Erythroblast (primary cell): Measurements from ENCODE around the gene EPS8.

ENCODE experiments used
- DNase-seq, 2 experiments: peaks; one replicate each; lab custom pipeline; 2025; lab: John Stamatoyannopoulos, UW
- GATA1 ChIP-seq: IDR thresholded peaks from 2 replicates; pipeline ENCODE4 v1.6.1; 2011; ENCODE audit warnings: low read depth, mild to moderate bottlenecking, control low read depth, low read length, moderate library complexity
- POLR2A ChIP-seq: IDR thresholded peaks from 2 replicates; pipeline ENCODE4 v1.6.1; 2011; ENCODE audit warnings: mild to moderate bottlenecking, low read length

Gene EPS8

DNA sequence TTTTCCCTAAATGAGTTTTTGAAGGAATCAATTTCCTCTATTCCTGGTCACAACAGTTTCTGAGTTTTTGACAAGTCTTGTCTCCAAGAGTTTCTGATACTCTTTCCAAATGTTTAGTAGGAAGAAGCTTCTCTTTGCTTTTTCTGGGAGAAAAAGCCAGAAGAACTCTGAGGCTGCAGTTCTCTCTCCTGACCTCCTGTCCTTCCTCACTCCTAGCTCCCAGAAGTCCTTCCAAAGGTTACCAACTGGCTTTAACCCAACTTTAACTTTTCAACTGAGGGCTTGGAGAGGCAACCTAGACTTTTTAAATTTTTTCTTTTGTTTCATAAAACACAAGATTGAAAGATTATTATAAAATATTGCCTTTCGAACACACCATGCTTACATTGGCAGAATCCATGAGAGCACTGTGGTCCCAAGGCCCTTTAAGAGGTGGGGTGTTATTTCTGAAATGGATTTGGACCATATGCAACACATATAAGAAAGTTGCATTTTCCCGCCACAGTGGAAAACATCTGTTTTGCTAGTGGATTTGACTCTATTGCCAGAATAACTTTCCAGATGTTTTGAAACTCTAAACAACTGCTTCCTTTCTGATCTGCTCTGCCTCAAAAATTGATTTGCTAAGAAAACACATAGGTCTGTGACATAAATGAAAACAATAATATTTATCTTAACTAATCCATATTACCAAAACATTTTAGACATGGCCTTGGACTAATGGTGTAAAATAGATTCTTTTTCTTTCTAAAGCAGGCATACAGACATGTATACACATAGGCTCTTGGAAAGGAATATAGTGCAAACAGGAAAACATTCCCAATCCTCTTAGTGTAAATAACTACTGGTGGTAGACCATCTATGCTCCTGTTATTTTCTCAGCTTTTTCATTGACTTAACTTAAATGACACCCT, 22.3 kb upstream of the EPS8 start:
- TF ChIP-seq GATA1 (no peak), POLR2A (no peak)
- DNase-seq: no peak

DNA sequence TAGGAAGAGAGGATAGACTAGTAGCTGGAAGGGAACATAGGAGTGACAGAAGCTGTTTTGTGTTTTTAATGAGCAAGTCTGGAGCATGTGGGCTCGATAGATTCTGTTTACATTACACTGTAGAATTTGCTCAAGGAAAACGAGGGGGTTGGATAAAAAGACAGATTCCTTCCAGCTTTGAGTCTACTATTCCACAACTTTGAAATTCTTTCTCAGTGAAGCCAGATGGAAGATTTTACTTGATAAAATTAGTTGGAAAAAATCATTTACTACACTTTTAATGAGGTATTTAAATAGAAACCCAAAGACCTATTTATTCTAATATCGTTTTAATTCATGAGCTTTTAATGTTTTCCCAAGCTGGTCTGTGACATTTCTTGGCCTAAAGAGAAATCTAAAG, 19.5 kb upstream of the EPS8 start:
- no peak for TF ChIP-seq GATA1
- TF ChIP-seq POLR2A: no peak
- no peak for DNase-seq

DNA sequence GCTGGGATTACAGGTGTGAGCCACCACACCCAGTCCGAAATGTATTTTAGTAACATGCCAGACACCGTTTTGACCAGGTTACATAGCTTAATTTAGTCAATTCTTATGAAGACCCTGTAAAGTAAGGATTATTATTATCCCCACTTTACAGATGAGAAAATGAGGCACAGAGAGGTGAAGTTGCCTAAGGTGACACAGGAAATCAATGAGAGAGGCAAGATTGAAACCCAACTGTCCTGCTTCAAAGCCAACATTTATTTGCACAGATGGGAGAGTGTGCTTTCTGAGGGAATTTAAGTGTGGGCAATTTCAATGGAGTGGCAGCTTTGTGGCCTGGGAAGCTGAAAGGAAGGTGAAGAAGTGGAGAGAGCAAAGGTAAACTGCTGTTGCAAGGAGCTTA, 19.1 kb upstream of the EPS8 start:
- DNase-seq: no peak
- TF ChIP-seq GATA1 (no peak), POLR2A (no peak)

DNA sequence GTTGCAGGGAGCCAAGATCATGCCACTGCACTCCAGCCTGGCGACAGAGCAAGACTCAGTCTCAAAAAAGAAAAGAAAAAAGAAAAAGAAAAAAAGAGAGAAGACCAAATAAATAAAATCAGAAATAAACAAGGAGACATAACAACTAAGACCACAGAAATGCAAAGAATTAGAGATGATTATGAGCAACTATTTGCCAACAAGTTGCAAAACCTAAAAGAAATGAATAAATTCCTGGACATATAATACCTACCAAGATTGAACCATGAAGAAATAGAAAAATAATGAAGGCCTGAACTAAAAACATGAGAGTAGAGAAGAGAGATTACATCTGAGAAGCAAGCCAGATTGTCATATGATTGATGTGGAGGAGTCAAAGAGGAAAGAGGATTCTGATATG, 17.6 kb upstream of the EPS8 start:
- TF ChIP-seq GATA1 (no peak), POLR2A (no peak)
- no peak for DNase-seq

DNA sequence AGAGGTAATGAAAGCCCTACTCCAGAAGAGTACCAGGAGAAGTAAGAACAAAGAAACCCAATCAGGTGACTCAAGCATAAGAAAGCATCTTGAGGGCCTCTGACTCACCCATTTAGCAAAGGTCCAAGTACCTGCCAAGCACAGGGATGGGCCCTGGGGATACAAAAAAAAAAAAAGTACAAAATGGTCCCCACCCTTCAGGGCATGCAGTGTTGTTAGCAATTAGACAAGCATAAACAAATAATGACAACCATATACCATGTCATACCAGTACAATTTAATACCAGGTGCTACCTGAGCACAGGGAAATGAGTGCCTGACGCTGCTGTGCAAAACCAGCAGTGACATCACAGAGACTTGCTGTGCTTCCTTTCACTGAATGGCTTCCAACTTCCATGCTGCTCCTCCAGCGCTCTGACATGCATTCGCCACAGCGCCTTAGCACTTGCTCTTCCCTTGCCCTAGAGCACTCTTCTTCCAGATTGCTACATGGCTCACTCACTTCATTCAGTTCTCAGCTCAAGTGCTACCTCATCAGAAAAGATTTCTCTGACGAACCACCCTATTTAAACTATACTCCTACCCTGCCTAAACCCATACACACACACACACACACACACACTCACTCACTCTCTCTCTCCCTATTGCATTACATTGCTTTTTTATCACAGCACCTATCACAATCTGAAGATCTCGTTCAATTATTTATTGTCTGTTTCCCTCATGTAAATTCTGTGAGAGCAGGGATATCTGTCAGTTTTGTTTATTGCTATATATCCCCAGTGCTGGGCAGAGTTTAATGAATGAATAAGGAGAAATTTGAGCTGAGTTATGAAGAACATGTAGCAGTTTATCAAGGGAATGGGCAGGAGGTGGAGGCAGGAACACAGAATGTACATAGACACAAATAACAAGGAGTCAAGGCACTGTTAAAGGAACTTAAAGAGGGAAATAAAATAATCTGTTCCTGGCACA, 12.9 kb upstream of the EPS8 start:
- DNase-seq: no peak
- no peak for TF ChIP-seq GATA1
- TF ChIP-seq POLR2A: no peak

DNA sequence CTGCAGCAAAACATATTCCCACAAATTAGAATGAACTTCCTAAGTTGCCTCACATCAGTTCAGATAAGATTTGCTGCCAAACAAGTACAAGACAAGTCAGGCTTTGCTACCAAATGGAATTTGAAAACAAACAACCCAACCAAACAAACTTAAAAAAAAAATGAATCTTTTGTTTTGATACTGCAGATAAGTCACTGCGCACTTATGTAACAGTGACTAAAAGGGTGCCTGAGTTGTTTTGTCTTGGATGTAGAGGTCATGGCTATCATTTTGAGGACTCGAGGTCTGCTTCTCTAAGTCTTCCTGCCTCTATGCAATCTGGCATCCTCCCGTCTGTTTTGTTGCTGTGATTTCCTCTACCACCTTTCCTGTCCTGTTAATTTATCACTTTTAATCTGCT, 11.1 kb upstream of the EPS8 start:
- DNase-seq: no peak
- TF ChIP-seq GATA1: no peak
- no peak for TF ChIP-seq POLR2A

GRCh38 chr12:15797818-15798217, 8.6 kb upstream of the EPS8 start:
- TF ChIP-seq GATA1 (no peak), POLR2A (no peak)

DNA sequence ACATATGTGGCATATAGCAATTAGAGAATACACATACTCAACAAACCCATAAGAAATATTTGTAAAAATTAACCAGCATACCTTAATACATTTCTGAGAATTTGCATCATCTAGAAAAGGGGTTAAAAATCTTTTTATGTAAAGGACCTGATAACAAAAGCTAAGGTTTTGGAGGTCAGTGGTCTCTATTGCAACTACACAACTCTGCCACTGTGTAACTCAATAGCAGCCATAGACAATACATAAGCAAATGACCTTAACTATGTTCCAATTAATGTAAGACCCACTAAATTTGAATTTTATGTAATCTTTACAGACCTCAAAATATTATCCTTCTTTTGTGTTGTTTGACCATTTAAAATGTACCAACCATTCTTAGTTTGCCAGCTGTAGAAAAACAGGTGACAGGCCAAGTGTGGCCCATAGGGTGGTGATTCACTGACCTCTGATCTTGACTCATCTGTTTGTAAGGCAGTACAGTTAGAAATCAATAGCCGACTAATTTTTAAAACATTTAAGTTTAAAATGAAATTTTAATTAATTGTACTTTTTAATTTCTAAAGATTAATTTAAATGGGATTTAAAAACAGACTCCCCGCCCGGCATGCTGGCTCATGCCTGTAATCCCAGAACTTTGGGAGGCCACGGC, 7.4 kb upstream of the EPS8 start:
- no peak for TF ChIP-seq POLR2A
- no peak for DNase-seq

More at GRCh38 chr12:15797818-15798217, 8.6 kb upstream of the EPS8 start:
- DNase-seq: no peak

DNA sequence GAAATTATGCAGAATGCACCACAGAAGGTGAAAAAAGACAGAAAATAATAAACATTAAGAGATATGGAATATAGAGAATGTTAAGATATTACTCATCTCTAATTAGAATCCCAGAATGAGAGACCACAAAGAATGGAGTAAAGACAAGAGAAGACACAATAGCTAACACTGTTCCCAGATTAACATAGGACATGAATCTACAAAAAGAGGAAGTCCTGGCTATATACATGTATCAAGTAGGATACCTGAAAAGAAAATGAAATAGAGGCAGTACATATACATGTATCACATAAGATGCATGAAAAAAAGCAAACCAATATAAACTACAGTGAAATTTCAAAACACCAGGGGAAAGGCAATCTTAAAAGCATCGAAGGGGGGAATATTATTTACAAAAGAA, 5.6 kb upstream of the EPS8 start:
- no peak for TF ChIP-seq GATA1
- no peak for TF ChIP-seq POLR2A
- DNase-seq: no peak

DNA sequence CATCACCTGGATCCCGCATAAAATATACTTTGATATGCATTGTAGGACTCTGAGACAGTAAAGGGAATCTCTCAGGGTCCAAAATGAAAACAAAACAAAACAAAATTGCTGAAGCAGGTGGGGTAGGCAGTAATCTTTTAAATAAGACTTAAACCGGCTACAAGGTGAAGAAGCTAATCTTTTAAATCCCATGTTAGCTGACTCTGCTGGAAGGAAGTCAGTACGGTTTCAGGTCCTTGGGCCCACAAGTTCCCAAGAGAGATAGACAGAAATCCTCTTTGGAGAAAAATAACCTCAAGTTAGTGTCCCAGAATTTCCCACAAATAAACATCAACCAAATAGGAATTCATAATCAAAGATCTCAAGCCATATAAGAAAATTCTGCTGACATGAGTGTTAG, 5.0 kb upstream of the EPS8 start:
- no peak for DNase-seq
- no peak for TF ChIP-seq GATA1
- TF ChIP-seq POLR2A: no peak

- DNase-seq: peak; percentile 38 to 53
- no peak for TF ChIP-seq POLR2A
- TF ChIP-seq GATA1: no peak
These were observed 662 bp downstream of the EPS8 start for GRCh38 chr12:15788233-15789219.

- TF ChIP-seq GATA1 (no peak), POLR2A (no peak)
- peak in 1 of 2 experiments; percentile 34 for DNase-seq
These were observed 1.4 kb downstream of the EPS8 start for GRCh38 chr12:15787778-15788177.
